Activated T-cell treated with anti-CD3 and anti-CD28 coated beads for 24 hours (primary cell): Measurements from ENCODE around the gene USF2.
"Not testable (repeated sequence)": the region's sequence is repeated elsewhere in the genome, so short reads cannot be mapped to it uniquely, and the experiment has no call there.

Experiments used
- DNase-seq: peaks from one replicate; pipeline ENCODE4 v3.0.0-alpha.2; 2020; ENCODE audit warnings: low read depth

USF2 gene

GRCh38 chr19:35285465-35285864 lies 16.7 kb downstream of the USF2 start:
- DNase-seq = not testable (repeated sequence)

GRCh38 chr19:35286101-35286500 lies 17.3 kb downstream of the USF2 start:
- not testable (repeated sequence) for DNase-seq

- DNase-seq = no peak
These were observed 19.0 kb downstream of the USF2 start for GRCh38 chr19:35287713-35288112.

GRCh38 chr19:35288331-35288730 lies 19.6 kb downstream of the USF2 start:
- no peak for DNase-seq

- DNase-seq = no peak
These were observed 20.1 kb downstream of the USF2 start for GRCh38 chr19:35288906-35289305.

- no peak for DNase-seq
These were observed 21.8 kb downstream of the USF2 start for GRCh38 chr19:35290381-35291127.

GRCh38 chr19:35291259-35291658 lies 22.5 kb downstream of the USF2 start:
- DNase-seq = no peak

- no peak for DNase-seq
These were observed 23.2 kb downstream of the USF2 start, which contains the start of gene MAG for GRCh38 chr19:35291916-35292315. Gene MAG, plus strand, starts transcription at chr19:35292161. Its CDS starts 3,248 bp downstream, at chr19:35295409.

- no peak for DNase-seq
These were observed 23.9 kb downstream of the USF2 start for GRCh38 chr19:35292421-35293362.

GRCh38 chr19:35293363-35293739 lies 24.6 kb downstream of the USF2 start:
- DNase-seq = no peak

- DNase-seq = no peak
These were observed 25.0 kb downstream of the USF2 start for GRCh38 chr19:35293808-35294207.

- no peak for DNase-seq
These were observed 25.6 kb downstream of the USF2 start for GRCh38 chr19:35294328-35294727.

GRCh38 chr19:35294859-35295791 lies 26.4 kb downstream of the USF2 start:
- no peak for DNase-seq

- DNase-seq = peak; percentile 4
These were observed 27.2 kb downstream of the USF2 start for GRCh38 chr19:35295792-35296462.

- no peak for DNase-seq
These were observed 28.1 kb downstream of the USF2 start for GRCh38 chr19:35296644-35297514.

GRCh38 chr19:35297515-35297848 lies 28.7 kb downstream of the USF2 start:
- no peak for DNase-seq

GRCh38 chr19:35297922-35298321 lies 29.2 kb downstream of the USF2 start:
- DNase-seq = no peak

- no peak for DNase-seq
These were observed 29.8 kb downstream of the USF2 start for GRCh38 chr19:35298561-35298972.

- no peak for DNase-seq
These were observed 31.0 kb downstream of the USF2 start for GRCh38 chr19:35299523-35300338.

GRCh38 chr19:35300339-35300649 lies 31.5 kb downstream of the USF2 start:
- DNase-seq = no peak
